GM12891 (cell line): ENCODE results near the gene ATXN1.
"Not testable (repeated sequence)": the region's sequence is repeated elsewhere in the genome, so short reads cannot be mapped to it uniquely, and the experiment has no call there.

ENCODE experiments used
- POLR2A ChIP-seq: IDR thresholded peaks from 2 replicates; pipeline ENCODE4 v1.6.1; 2011; ENCODE audit warnings: low read depth, low read length, control low read depth
- POLR2AphosphoS5 ChIP-seq: IDR thresholded peaks from 2 replicates; pipeline ENCODE4 v1.6.1; 2011; ENCODE audit warnings: low read depth, low read length, control low read depth
- SPI1 ChIP-seq: IDR thresholded peaks from 2 replicates; pipeline ENCODE4 v1.6.1; 2011; ENCODE audit warnings: low read depth, low read length, control low read depth

DNA sequence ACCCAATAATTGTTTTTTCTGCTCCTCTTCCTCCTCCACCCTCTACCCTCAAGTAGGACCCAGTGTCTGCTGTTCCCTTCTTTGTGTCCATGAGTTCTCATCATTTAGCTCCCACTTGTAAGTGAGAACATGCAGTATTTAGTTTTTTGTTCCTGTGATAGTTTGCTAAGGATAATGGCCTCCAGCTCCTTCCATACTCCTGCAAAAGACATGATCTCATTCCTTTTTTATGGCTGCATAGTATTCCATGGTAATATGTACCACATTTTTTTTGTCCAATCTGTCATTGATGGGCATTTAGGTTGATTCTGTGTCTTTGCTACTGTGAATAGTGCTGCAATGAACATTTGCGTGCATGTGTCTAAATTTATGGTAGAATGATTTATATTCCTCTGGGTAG, 132.7 kb downstream of the ATXN1 start:
- not testable (repeated sequence) for TF ChIP-seq POLR2AphosphoS5, POLR2A, SPI1
